GM12874 (cell line): ENCODE results near the gene HCAR2.

ENCODE experiments used
- TF ChIP-seq, protein P1 (sequence below): IDR thresholded peaks from 2 replicates; pipeline ENCODE4 v1.5.1; 2011; ENCODE audit warnings: low read depth, mild to moderate bottlenecking, control low read depth, low read length, moderate library complexity; ENCODE audit not compliant: insufficient read depth

Gene HCAR2

GRCh38 chr12:122738571-122738970, 35.4 kb upstream of the HCAR2 start:
- TF ChIP-seq, protein P1, sequence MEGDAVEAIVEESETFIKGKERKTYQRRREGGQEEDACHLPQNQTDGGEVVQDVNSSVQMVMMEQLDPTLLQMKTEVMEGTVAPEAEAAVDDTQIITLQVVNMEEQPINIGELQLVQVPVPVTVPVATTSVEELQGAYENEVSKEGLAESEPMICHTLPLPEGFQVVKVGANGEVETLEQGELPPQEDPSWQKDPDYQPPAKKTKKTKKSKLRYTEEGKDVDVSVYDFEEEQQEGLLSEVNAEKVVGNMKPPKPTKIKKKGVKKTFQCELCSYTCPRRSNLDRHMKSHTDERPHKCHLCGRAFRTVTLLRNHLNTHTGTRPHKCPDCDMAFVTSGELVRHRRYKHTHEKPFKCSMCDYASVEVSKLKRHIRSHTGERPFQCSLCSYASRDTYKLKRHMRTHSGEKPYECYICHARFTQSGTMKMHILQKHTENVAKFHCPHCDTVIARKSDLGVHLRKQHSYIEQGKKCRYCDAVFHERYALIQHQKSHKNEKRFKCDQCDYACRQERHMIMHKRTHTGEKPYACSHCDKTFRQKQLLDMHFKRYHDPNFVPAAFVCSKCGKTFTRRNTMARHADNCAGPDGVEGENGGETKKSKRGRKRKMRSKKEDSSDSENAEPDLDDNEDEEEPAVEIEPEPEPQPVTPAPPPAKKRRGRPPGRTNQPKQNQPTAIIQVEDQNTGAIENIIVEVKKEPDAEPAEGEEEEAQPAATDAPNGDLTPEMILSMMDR = no peak

DNA sequence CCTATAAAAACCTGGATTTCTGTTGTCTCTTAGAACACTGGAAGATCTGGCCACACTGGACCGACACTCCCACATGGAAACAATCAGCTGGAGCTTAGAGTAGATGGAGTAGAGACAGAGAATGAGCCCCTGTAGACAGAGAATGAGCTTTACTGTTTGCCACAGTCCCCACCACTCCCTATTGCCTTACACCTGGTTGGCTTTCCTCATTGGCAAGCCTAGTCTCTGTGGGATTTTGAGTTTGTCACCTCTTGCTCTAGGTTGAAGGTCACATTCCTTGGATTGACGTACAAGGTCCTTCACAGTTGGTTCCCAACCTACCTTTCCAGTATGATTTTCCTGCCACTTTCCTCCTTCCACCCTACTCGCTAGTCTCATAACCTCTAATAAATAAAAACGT, 29.5 kb upstream of the HCAR2 start:
- TF ChIP-seq, protein P1 = no peak

GRCh38 chr12:122732170-122732569, 29.0 kb upstream of the HCAR2 start:
- TF ChIP-seq, protein P1 = no peak

GRCh38 chr12:122730215-122731014, 27.3 kb upstream of the HCAR2 start, which contains the start of gene HCAR1:
Gene HCAR1, minus strand, starts transcription at chr12:122730844. Its CDS starts 505 bp downstream, at chr12:122730339.
- TF ChIP-seq, protein P1 = no peak

GRCh38 chr12:122729583-122730214, 26.5 kb upstream of the HCAR2 start:
- TF ChIP-seq, protein P1 = no peak

GRCh38 chr12:122726080-122726558, 23.0 kb upstream of the HCAR2 start:
- TF ChIP-seq, protein P1 = no peak

DNA sequence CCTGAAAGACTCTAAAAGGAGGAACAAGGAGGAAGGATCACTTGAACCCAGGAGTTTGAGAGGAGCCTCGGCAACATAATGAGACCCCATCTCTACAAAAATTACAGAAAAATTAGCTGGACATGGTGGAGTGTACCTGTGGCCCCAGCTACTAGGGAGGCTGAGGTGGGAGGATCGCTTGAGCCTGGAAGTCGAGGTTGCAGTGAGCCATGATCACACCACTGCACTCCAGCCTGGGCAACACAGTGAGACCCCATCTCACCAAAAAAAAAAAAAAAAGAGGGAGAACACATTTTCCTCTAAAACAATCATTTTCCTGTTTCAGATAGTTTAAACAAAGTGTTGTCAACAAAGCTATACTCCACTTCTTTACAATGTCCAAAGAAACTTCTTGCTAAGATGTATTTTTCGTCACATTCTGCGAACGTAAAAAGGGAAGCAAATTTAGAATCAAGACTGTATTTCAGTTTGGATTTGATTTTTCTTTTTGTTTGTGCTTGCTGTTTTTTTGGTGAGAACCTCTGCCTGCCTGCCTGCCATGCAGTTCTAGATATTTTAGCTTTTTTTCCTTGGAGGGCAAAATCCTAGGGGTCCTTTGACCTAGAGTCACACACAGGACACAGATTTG, 22.4 kb upstream of the HCAR2 start:
- TF ChIP-seq, protein P1 = no peak
